HFFc6 (cell line): ENCODE data around the gene PADI6. TPM values are rescaled to one million over a fixed set of nuclear protein-coding genes. Genes with fewer than 3 reads are reported as not detected.

Experiments
- DNase-seq: peaks from one replicate; pipeline ENCODE4 v3.0.0-alpha.2; 2018
- H3K27ac Mint-ChIP-seq: 2 replicates; pipeline ENCODE4 v1.8.0; 2020; ENCODE audit warnings: mild to moderate bottlenecking, mixed read lengths
- H3K27me3 Mint-ChIP-seq: 2 replicates; pipeline ENCODE4 v1.8.0; 2021; ENCODE audit warnings: mild to moderate bottlenecking, moderate library complexity, mixed read lengths; ENCODE audit not compliant: insufficient read depth
- H3K36me3 Mint-ChIP-seq: 2 replicates; pipeline ENCODE4 v1.8.0; 2021; ENCODE audit warnings: low read depth, mixed read lengths
- H3K4me1 Mint-ChIP-seq: 2 replicates; pipeline ENCODE4 v1.8.0; 2020; ENCODE audit warnings: low read depth, mixed read lengths
- H3K4me3 Mint-ChIP-seq: 2 replicates; pipeline ENCODE4 v1.8.0; 2020; ENCODE audit warnings: mild to moderate bottlenecking, moderate library complexity, mixed read lengths
- H3K9me3 Mint-ChIP-seq: 2 replicates; pipeline ENCODE4 v1.8.0; 2020; ENCODE audit warnings: mild to moderate bottlenecking, mixed read lengths
- total RNA-seq, 6 experiments: library from RNA; stranded (reverse); fragmentation: NEBNext Ultra II Directional; extraction: Animal tissue kit (Norgen Biotek cat#: 25700); gene quantifications; 2 replicates in 1 of 6; 3 replicates in 5 of 6; pipeline ENCODE4 v1.2.3, GENCODE V29; 2021
- TF ChIP-seq, protein P1 (sequence below): fragments of 200-600 bp; sonication (generic); IDR thresholded peaks from 2 replicates; pipeline ENCODE4 v1.5.0; 2021; ENCODE audit warnings: antibody characterized with exemption, mild to moderate bottlenecking

Gene PADI6
- total RNA-seq, 6 experiments from 2014 or later, result not detected

GRCh38 chr1:17359031-17359430, 13.0 kb upstream of the PADI6 start:
- peaks cover 20% of the 10 kb centered on the region for H3K27me3 Mint-ChIP-seq
- TF ChIP-seq, protein P1, sequence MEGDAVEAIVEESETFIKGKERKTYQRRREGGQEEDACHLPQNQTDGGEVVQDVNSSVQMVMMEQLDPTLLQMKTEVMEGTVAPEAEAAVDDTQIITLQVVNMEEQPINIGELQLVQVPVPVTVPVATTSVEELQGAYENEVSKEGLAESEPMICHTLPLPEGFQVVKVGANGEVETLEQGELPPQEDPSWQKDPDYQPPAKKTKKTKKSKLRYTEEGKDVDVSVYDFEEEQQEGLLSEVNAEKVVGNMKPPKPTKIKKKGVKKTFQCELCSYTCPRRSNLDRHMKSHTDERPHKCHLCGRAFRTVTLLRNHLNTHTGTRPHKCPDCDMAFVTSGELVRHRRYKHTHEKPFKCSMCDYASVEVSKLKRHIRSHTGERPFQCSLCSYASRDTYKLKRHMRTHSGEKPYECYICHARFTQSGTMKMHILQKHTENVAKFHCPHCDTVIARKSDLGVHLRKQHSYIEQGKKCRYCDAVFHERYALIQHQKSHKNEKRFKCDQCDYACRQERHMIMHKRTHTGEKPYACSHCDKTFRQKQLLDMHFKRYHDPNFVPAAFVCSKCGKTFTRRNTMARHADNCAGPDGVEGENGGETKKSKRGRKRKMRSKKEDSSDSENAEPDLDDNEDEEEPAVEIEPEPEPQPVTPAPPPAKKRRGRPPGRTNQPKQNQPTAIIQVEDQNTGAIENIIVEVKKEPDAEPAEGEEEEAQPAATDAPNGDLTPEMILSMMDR, result no peak
- H3K9me3 Mint-ChIP-seq, result peaks cover 5% of the 10 kb centered on the region
- no peaks in the 10 kb centered on the region for H3K4me1 Mint-ChIP-seq
- H3K27ac Mint-ChIP-seq, result no peak overlapping the region
- no peak for DNase-seq
- H3K36me3 Mint-ChIP-seq, result peaks cover 3% of the 10 kb centered on the region; the same call in 1 of the 2 replicates
- no peak overlapping the region for H3K4me3 Mint-ChIP-seq

- Mint-ChIP-seq H3K4me3 (no peak overlapping the region), H3K4me1 (no peaks in the 10 kb centered on the region), H3K27ac (no peak overlapping the region), H3K27me3 (peaks cover 17% of the 10 kb centered on the region), H3K36me3 (peaks cover 9% of the 10 kb centered on the region), H3K9me3 (peaks cover 11% of the 10 kb centered on the region)
- TF ChIP-seq, protein P1, result no peak
- no peak for DNase-seq
Observed at GRCh38 chr1:17359808-17360207, 12.2 kb upstream of the PADI6 start.

GRCh38 chr1:17360272-17360956, 11.6 kb upstream of the PADI6 start:
- no peak for DNase-seq

GRCh38 chr1:17361687-17362086, 10.3 kb upstream of the PADI6 start:
- Mint-ChIP-seq H3K9me3 (peaks cover 11% of the 10 kb centered on the region), H3K27ac (no peak overlapping the region), H3K36me3 (peaks cover 9% of the 10 kb centered on the region), H3K4me3 (no peak overlapping the region), H3K27me3 (peaks cover 22% of the 10 kb centered on the region), H3K4me1 (no peaks in the 10 kb centered on the region)
- DNase-seq, result no peak
- TF ChIP-seq, protein P1, result no peak

More at GRCh38 chr1:17360272-17360956, 11.6 kb upstream of the PADI6 start:
- Mint-ChIP-seq H3K36me3 (peaks cover 9% of the 10 kb centered on the region), H3K4me1 (no peaks in the 10 kb centered on the region), H3K27ac (no peak overlapping the region), H3K27me3 (peaks cover 15% of the 10 kb centered on the region), H3K9me3 (peaks cover 11% of the 10 kb centered on the region), H3K4me3 (no peak overlapping the region)
- TF ChIP-seq, protein P1, result no peak

DNA sequence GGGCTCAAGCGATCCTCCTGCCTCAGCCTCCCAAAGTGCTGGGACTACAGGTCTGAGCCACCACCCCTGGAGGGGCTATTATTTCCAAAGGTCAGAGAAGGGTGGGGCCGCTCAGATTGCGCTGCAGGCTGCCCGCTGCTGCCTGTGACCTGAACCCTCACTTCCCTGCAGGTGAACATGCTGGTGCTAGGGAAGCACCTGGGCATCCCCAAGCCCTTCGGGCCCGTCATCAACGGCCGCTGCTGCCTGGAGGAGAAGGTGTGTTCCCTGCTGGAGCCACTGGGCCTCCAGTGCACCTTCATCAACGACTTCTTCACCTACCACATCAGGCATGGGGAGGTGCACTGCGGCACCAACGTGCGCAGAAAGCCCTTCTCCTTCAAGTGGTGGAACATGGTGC, 8.6 kb upstream of the PADI6 start:
- no peak overlapping the region for H3K4me3 Mint-ChIP-seq
- TF ChIP-seq, protein P1, result no peak
- H3K27me3 Mint-ChIP-seq, result peaks cover 34% of the 10 kb centered on the region
- H3K9me3 Mint-ChIP-seq, result peaks cover 11% of the 10 kb centered on the region
- H3K36me3 Mint-ChIP-seq, result peaks cover 9% of the 10 kb centered on the region
- no peak overlapping the region for H3K27ac Mint-ChIP-seq
- DNase-seq, result no peak
- no peaks in the 10 kb centered on the region for H3K4me1 Mint-ChIP-seq
